HEK293T (cell line): ENCODE measurements around the gene ZNF474.

Source experiments
- CTCF ChIA-PET: fragments of 350-600 bp; formaldehyde crosslinking; extraction: SDS; loops from one replicate; lab custom pipeline; 2021; ENCODE audit warnings: antibody characterized with exemption, inconsistent platforms; lab: Yijun Ruan, JAX
- POLR2A ChIA-PET: fragments of 350-600 bp; formaldehyde crosslinking; extraction: SDS; loops from one replicate; lab custom pipeline; 2020; ENCODE audit warnings: antibody characterized with exemption, inconsistent platforms; lab: Yijun Ruan, JAX
- DNase-seq: peaks from one replicate; pipeline ENCODE4 v3.0.0; 2012; ENCODE audit warnings: mixed read lengths; ENCODE audit errors: extremely low spot score
- ARNT ChIP-seq: fragments of 450-650 bp; IDR thresholded peaks from 2 replicates; pipeline ENCODE4 v1.6.1; 2017; ENCODE audit warnings: mild to moderate bottlenecking
- BHLHE40 ChIP-seq: fragments of 450-650 bp; IDR thresholded peaks from 2 replicates; pipeline ENCODE4 v1.6.1; 2016; ENCODE audit warnings: mild to moderate bottlenecking, moderate library complexity, borderline replicate concordance
- CTBP1 ChIP-seq: fragments of 450-650 bp; IDR thresholded peaks from 2 replicates; pipeline ENCODE4 v1.6.1; 2016; ENCODE audit warnings: borderline replicate concordance
- ELF4 ChIP-seq: fragments of 450-650 bp; IDR thresholded peaks from 2 replicates; pipeline ENCODE4 v1.6.1; 2017; ENCODE audit warnings: antibody characterized with exemption
- FOXA1 ChIP-seq: fragments of 450-650 bp; IDR thresholded peaks from 2 replicates; pipeline ENCODE4 v1.6.1; 2016; ENCODE audit warnings: mild to moderate bottlenecking
- FOXK2 ChIP-seq: fragments of 450-650 bp; IDR thresholded peaks from 2 replicates; pipeline ENCODE4 v1.6.1; 2016; ENCODE audit warnings: mild to moderate bottlenecking
- FOXM1 ChIP-seq: fragments of 450-650 bp; IDR thresholded peaks from 2 replicates; pipeline ENCODE4 v1.6.1; 2017; ENCODE audit warnings: mild to moderate bottlenecking, borderline replicate concordance
- HDGF ChIP-seq: fragments of 450-650 bp; IDR thresholded peaks from 2 replicates; pipeline ENCODE4 v1.6.1; 2017; ENCODE audit warnings: antibody characterized with exemption, borderline replicate concordance
- L3MBTL2 ChIP-seq: fragments of 450-650 bp; conservative IDR thresholded peaks from 2 replicates; pipeline ENCODE4 v1.6.1; 2016; ENCODE audit warnings: mild to moderate bottlenecking
- LEF1 ChIP-seq: fragments of 450-650 bp; IDR thresholded peaks from 2 replicates; pipeline ENCODE4 v1.6.1; 2017; ENCODE audit warnings: mild to moderate bottlenecking, borderline replicate concordance
- NFRKB ChIP-seq: fragments of 450-650 bp; IDR thresholded peaks from 2 replicates; pipeline ENCODE4 v1.6.1; 2016; ENCODE audit warnings: mild to moderate bottlenecking, moderate library complexity
- SP1 ChIP-seq: fragments of 450-650 bp; IDR thresholded peaks from 2 replicates; pipeline ENCODE4 v1.6.1; 2017
- SUZ12 ChIP-seq: fragments of 450-650 bp; IDR thresholded peaks from 2 replicates; pipeline ENCODE4 v1.6.1; 2016; ENCODE audit warnings: mild to moderate bottlenecking
- TARDBP ChIP-seq: fragments of 450-650 bp; IDR thresholded peaks from 2 replicates; pipeline ENCODE4 v1.6.1; 2016
- ZNF384 ChIP-seq: fragments of 450-650 bp; IDR thresholded peaks from 2 replicates; pipeline ENCODE4 v1.6.1; 2016
- TF ChIP-seq, protein P1 (sequence below): fragments of 450-650 bp; IDR thresholded peaks from 2 replicates; pipeline ENCODE4 v1.6.1; 2016

Gene ZNF474

DNA sequence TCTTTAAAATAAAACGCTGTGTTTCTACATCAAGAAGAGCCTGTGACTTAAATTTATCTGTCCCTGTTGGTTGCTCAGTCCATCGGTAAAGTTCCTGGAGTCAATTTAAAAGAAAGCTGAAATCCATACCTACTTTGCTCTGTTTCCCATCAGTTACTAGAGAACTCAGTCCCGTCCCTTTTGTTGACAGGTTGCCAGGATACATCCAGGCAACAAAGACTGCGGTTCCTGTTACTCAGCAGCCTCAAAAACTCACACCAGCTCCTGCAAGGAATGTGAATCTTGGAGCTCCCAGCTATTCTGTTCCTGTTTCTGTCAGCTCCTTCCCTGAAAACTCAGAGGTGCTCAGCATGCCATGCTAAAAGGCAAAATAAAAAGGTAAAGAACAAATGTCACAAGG is at the start of gene ZNF474:
Gene ZNF474 (plus strand): TSS at position 241 of the 400 bp plus-strand sequence. CDS start 22,445 bp downstream, outside the sequence.
- peak; percentile 22 for DNase-seq
- CTCF ChIA-PET = no interaction called here
- POLR2A ChIA-PET = no interaction called here

GRCh38 chr5:122081541-122081940 is 47.8 kb upstream of the ZNF474 start:
- TF ChIP-seq L3MBTL2 (no peak), HDGF (no peak), SUZ12 (no peak), ELF4 (no peak), TARDBP (no peak), SP1 (no peak), ZNF384 (no peak), LEF1 (no peak), FOXK2 (no peak)
- ChIA-PET CTCF (interaction anchor here (0.6 to 1.5 kb wide), 2 partner anchors 10 to 303 kb away, joined by 3 read pairs; no protein-coding TSS in a partner anchor), POLR2A (no interaction called here)
- DNase-seq = no peak

More for the DNA sequence above, at the start of gene ZNF474:
- TF ChIP-seq FOXM1 = no peak
- no peak for TF ChIP-seq FOXA1
- no peak for TF ChIP-seq L3MBTL2

DNA sequence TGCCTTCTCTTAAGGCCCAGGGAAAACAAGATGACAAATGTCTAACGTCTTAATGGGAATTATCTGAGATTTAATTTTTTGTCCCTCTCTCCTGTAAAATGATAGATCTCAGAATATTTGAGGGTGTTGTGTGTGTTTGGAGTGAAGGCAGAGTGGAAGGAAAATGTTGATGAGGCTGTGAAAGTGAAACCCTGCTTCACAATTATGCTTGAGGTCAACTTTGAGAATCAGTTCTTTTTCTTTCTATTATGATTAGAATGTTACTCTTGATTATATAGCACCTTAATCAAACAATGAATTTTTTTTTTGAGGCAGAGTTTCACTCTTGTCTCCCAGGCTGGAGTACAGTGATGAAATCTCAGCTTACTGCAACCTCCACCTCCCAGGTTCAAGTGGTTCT is 45.8 kb upstream of the ZNF474 start:
- TF ChIP-seq, protein P1, sequence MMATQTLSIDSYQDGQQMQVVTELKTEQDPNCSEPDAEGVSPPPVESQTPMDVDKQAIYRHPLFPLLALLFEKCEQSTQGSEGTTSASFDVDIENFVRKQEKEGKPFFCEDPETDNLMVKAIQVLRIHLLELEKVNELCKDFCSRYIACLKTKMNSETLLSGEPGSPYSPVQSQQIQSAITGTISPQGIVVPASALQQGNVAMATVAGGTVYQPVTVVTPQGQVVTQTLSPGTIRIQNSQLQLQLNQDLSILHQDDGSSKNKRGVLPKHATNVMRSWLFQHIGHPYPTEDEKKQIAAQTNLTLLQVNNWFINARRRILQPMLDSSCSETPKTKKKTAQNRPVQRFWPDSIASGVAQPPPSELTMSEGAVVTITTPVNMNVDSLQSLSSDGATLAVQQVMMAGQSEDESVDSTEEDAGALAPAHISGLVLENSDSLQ = no peak
- TF ChIP-seq FOXM1 (no peak), BHLHE40 (no peak), NFRKB (no peak), ARNT (no peak), SP1 (no peak), CTBP1 (no peak), ELF4 (no peak), L3MBTL2 (no peak), HDGF (no peak)
- CTCF ChIA-PET = no interaction called here
- DNase-seq = no peak
- POLR2A ChIA-PET = no interaction called here

- ChIA-PET CTCF (interaction anchor here (0.8 kb wide), 1 partner anchor 9 kb away, joined by 3 read pairs; no protein-coding TSS in a partner anchor), POLR2A (no interaction called here)
- TF ChIP-seq ELF4 (no peak), ZNF384 (no peak), BHLHE40 (no peak), FOXA1 (no peak), NFRKB (no peak), TARDBP (no peak)
- TF ChIP-seq, protein P1 = no peak
- DNase-seq = no peak
Observed at GRCh38 chr5:122085041-122085440, 44.3 kb upstream of the ZNF474 start.

DNA sequence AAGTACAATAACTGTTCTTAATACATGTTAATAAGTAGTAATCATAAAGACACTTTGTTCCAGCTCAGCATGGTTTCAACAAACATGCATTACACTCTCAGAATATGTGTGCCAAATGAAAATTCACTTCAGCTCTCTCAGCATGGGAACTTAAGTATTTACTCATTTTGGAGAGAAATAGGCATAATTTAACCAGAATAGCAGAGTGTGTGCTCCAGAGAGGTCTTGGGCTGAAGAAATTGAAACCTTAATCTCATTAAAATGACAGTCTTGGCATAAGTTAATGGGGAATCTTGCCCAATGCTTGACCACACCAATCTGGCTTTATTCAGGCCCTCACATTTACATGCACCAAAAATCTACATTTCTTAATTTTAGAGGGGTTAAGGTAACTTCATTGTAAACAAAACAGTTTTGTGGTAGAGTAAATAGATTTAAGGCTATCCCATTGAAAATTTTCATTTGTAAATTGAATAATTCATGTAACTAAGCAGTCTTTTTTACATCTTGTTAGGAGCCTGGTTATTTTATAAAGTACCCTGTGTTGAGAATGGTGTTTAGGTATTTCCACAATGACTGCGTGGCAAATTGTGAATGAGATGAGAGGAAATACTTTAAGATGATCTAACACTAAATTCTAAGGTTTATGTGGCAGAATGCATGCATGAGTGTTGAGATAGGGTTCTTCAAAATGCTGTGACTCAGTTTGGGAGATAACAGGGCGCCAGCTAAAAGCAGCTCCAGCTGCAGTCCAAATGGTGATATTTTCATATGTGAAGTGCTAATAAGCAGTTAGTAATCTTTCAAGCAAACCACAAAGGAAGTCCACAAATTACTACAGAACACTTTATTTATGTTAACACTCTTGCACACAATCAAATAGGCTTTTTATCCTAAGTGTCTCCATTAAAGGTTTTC is 40.0 kb upstream of the ZNF474 start:
- no peak for DNase-seq
- POLR2A ChIA-PET = no interaction called here
- TF ChIP-seq SP1 (no peak), LEF1 (no peak), FOXA1 (no peak), NFRKB (no peak)
- CTCF ChIA-PET = interaction anchor here (1.7 kb wide), 1 partner anchor 13 kb away, joined by 5 read pairs; no protein-coding TSS in a partner anchor

DNA sequence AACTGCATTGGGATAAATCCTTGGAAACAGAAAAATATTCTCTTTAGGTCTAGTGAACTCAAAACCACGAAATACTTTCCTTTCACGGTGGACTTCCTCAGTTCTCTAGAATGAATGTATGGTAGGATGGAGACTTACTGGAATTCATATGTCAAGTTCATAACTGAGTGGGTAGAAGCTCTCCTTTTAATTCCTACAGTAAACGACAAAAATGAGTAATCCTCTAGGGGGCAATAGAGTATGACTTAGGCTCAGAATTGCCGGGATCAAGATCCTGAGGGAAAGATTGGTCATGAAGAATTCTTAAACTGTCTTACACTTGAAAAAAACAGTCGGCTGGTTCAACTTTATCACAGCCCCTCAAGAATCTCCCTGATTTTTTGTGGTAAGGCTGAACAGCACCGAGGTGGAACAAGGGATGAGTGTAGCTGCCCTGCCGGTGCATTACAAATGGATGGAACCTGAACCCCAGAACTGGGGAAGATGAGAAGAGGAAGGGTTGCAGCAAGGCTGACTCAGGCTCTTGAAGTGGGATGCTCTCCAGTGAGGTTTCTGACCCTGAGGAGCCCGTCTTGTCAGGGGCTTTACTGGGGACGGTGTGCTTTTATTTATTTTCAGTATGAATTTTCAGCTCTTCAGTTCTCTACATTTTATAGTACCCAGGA is 37.3 kb upstream of the ZNF474 start:
- CTCF ChIA-PET = interaction anchor here (0.6 to 1.6 kb wide), 11 partner anchors 10 to 932 kb away, joined by 3 to 7 read pairs (median 3); partner anchors contain the start of gene LOX
- POLR2A ChIA-PET = interaction anchor here (0.8 kb wide), 1 partner anchor 14 kb away, joined by 6 read pairs; the partner anchor contains the start of gene LOX
- TF ChIP-seq FOXM1 (no peak), SUZ12 (no peak), L3MBTL2 (no peak), ARNT (no peak), ZNF384 (no peak), ELF4 (no peak), FOXK2 (no peak), LEF1 (no peak), FOXA1 (no peak), NFRKB (no peak), TARDBP (no peak), HDGF (no peak)
- TF ChIP-seq, protein P1 = no peak
- DNase-seq = peak; percentile 34
